PFSK-1 (cell line): ENCODE data around the gene PRICKLE3.

ENCODE experiments used
- FOXP2 ChIP-seq: optimal IDR thresholded peaks from 2 replicates; pipeline ENCODE3; 2011; ENCODE audit warnings: borderline replicate concordance, control low read depth, inconsistent platforms; ENCODE audit not compliant: insufficient read depth; ENCODE audit errors: extremely low read length, extremely low read depth
- POLR2AphosphoS5 ChIP-seq: IDR thresholded peaks from 2 replicates; pipeline ENCODE4 v1.6.1; 2012; ENCODE audit warnings: low read depth, mild to moderate bottlenecking, control low read depth, low read length, moderate library complexity
- REST ChIP-seq, 2 experiments: IDR thresholded peaks; 2 replicates each; pipeline versions ENCODE4 v1.6.1 to v1.8.0; 2011 to 2012; ENCODE audit warnings: low read depth in 2 of 2, low read length in 2 of 2, control low read depth in 1 of 2, inconsistent platforms in 1 of 2, mild to moderate bottlenecking in 1 of 2, moderate library complexity in 1 of 2; ENCODE audit not compliant: insufficient read depth in 1 of 2
- SIN3A ChIP-seq: IDR thresholded peaks from 2 replicates; pipeline ENCODE4 v1.6.1; 2012; ENCODE audit warnings: mild to moderate bottlenecking, low read length, moderate library complexity, borderline replicate concordance; ENCODE audit not compliant: insufficient read depth
- TAF1 ChIP-seq: IDR thresholded peaks from 2 replicates; pipeline ENCODE4 v1.6.1; 2012; ENCODE audit warnings: low read length, control low read depth, borderline replicate concordance; ENCODE audit not compliant: insufficient read depth

The PRICKLE3 gene

GRCh38 chrX:49221868-49222267 is 35.7 kb upstream of the PRICKLE3 start:
- TF ChIP-seq POLR2AphosphoS5 = no peak
- no peak for TF ChIP-seq FOXP2
- TF ChIP-seq TAF1 = no peak
- TF ChIP-seq SIN3A = no peak
- no peak for TF ChIP-seq REST (IDR thresholded peaks at IDR 0.05; ENCODE audit: insufficient read depth in 1 of 2, low read depth in 2 of 2, low read length in 2 of 2)

GRCh38 chrX:49220100-49220499 is 33.9 kb upstream of the PRICKLE3 start:
- TF ChIP-seq REST (IDR thresholded peaks at IDR 0.05; ENCODE audit: insufficient read depth in 1 of 2, low read depth in 2 of 2, low read length in 2 of 2) (no peak), SIN3A (no peak), POLR2AphosphoS5 (no peak), TAF1 (no peak), FOXP2 (no peak)

- TF ChIP-seq TAF1 (no peak), POLR2AphosphoS5 (no peak)
Observed at GRCh38 chrX:49214996-49215526, 28.9 kb upstream of the PRICKLE3 start.

- TF ChIP-seq TAF1 (no peak), SIN3A (no peak), POLR2AphosphoS5 (no peak), FOXP2 (no peak), REST (IDR thresholded peaks at IDR 0.05; ENCODE audit: insufficient read depth in 1 of 2, low read depth in 2 of 2, low read length in 2 of 2) (no peak)
Observed at GRCh38 chrX:49214416-49214815, 28.2 kb upstream of the PRICKLE3 start.

- TF ChIP-seq POLR2AphosphoS5 = no peak
- no peak for TF ChIP-seq FOXP2
- TF ChIP-seq SIN3A = no peak
- no peak for TF ChIP-seq TAF1
- no peak for TF ChIP-seq REST (IDR thresholded peaks at IDR 0.05; ENCODE audit: insufficient read depth in 1 of 2, low read depth in 2 of 2, low read length in 2 of 2)
Observed at GRCh38 chrX:49212861-49213260, 26.7 kb upstream of the PRICKLE3 start.
